HG02973 (cell line): ENCODE data around the gene ZNF839.
"Not testable (repeated sequence)": the region's sequence is repeated elsewhere in the genome, so short reads cannot be mapped to it uniquely, and the experiment has no call there.

Experiments
- ATAC-seq: cut with Tn5 transposase; IDR thresholded peaks from one replicate; pipeline ENCODE4 v1.9.1; 2021; ENCODE audit warnings: moderate library complexity; ENCODE audit not compliant: unreplicated experiment

Gene ZNF839

GRCh38 chr14:102319351-102320032 is at the start of gene ZNF839:
ZNF839 (plus strand) TSS chr14:102319746; CDS start chr14:102319766, 20 bp downstream.
- peak; percentile 61 for ATAC-seq

- ATAC-seq: no peak
Measured at GRCh38 chr14:102272392-102272791, 47.2 kb upstream of the ZNF839 start.

GRCh38 chr14:102275866-102276265 is 43.7 kb upstream of the ZNF839 start:
- ATAC-seq: no peak

GRCh38 chr14:102277874-102278630 is 41.5 kb upstream of the ZNF839 start:
- no peak for ATAC-seq

GRCh38 chr14:102278631-102278935 is 41.0 kb upstream of the ZNF839 start:
- no peak for ATAC-seq

- no peak for ATAC-seq
Measured at GRCh38 chr14:102279282-102279681, 40.3 kb upstream of the ZNF839 start.

- no peak for ATAC-seq
Measured at GRCh38 chr14:102279688-102280348, 39.7 kb upstream of the ZNF839 start.

- no peak for ATAC-seq
Measured at GRCh38 chr14:102280376-102280962, 39.1 kb upstream of the ZNF839 start.

GRCh38 chr14:102282751-102283465 is 36.6 kb upstream of the ZNF839 start:
- no peak for ATAC-seq

GRCh38 chr14:102283631-102284129 is 35.9 kb upstream of the ZNF839 start:
- ATAC-seq: no peak

- no peak for ATAC-seq
Measured at GRCh38 chr14:102285106-102285505, 34.4 kb upstream of the ZNF839 start.

GRCh38 chr14:102288139-102288538 is 31.4 kb upstream of the ZNF839 start:
- ATAC-seq: no peak

- ATAC-seq: no peak
Measured at GRCh38 chr14:102292441-102292840, 27.1 kb upstream of the ZNF839 start.

- ATAC-seq: no peak
Measured at GRCh38 chr14:102293781-102294180, 25.8 kb upstream of the ZNF839 start.

GRCh38 chr14:102295270-102295669 is 24.3 kb upstream of the ZNF839 start:
- ATAC-seq: no peak

GRCh38 chr14:102297436-102298170 is 21.9 kb upstream of the ZNF839 start:
- no peak for ATAC-seq

- ATAC-seq: not testable (repeated sequence)
Measured at GRCh38 chr14:102298303-102299070, 21.1 kb upstream of the ZNF839 start.

- no peak for ATAC-seq
Measured at GRCh38 chr14:102303664-102304063, 15.9 kb upstream of the ZNF839 start.
